Calu3 (cell line): ENCODE measurements around the gene LCOR. TPM values are rescaled to one million over a fixed set of nuclear protein-coding genes. Genes with fewer than 3 reads are reported as not detected.

ENCODE experiments used
- BruUV-seq: library from RNA; stranded (reverse); fragments of 400-500 nt; replicated peaks from 2 replicates; lab custom pipeline; 2021; lab: Mats Ljungman, UMichigan
- CTCF ChIA-PET: fragments of 300-600 bp; sonication (Branson Sonifier 250); formaldehyde crosslinking; loops from one replicate; lab custom pipeline; 2022; ENCODE audit warnings: antibody characterized with exemption; lab: Charles Lee
- DNase-seq: peaks from one replicate; pipeline ENCODE4 v3.0.0; 2022
- H3K27ac Mint-ChIP-seq: one replicate; pipeline ENCODE4 v1.8.0; 2022; ENCODE audit warnings: mixed read lengths; ENCODE audit not compliant: unreplicated experiment
- H3K27me3 Mint-ChIP-seq: one replicate; pipeline ENCODE4 v1.8.0; 2022; ENCODE audit warnings: mixed read lengths; ENCODE audit not compliant: unreplicated experiment
- H3K36me3 Mint-ChIP-seq: one replicate; pipeline ENCODE4 v1.8.0; 2022; ENCODE audit warnings: mild to moderate bottlenecking, moderate library complexity, mixed read lengths; ENCODE audit not compliant: insufficient read depth, unreplicated experiment
- H3K4me1 Mint-ChIP-seq: one replicate; pipeline ENCODE4 v1.8.0; 2022; ENCODE audit warnings: mild to moderate bottlenecking, low read depth, mixed read lengths; ENCODE audit not compliant: unreplicated experiment
- H3K4me3 Mint-ChIP-seq: one replicate; pipeline ENCODE4 v1.8.0; 2022; ENCODE audit warnings: mild to moderate bottlenecking, low read depth, moderate library complexity, mixed read lengths; ENCODE audit not compliant: unreplicated experiment
- H3K9me3 Mint-ChIP-seq: one replicate; pipeline ENCODE4 v1.8.0; 2022; ENCODE audit warnings: low read depth, mixed read lengths; ENCODE audit not compliant: unreplicated experiment
- CTCF ChIP-seq: fragments of 200-600 bp; IDR thresholded peaks from one replicate; pipeline ENCODE4 v1.8.0; 2022; ENCODE audit warnings: antibody characterized with exemption; ENCODE audit not compliant: unreplicated experiment
- intact Hi-C: fragments of 100-400 bp; cut with micrococcal nuclease; formaldehyde crosslinking; loops from one replicate; pipeline ENCODE4 v1.10.0; 2022; ENCODE audit not compliant: unreplicated experiment
- total RNA-seq: library from RNA; stranded (reverse); gene quantifications from 2 replicates; pipeline ENCODE4 v1.2.3, GENCODE V29; 2022

The LCOR gene
- total RNA-seq, 1 experiment from 2014 or later, result 50.1 TPM

- H3K4me1 Mint-ChIP-seq, result peaks cover 36% of the 10 kb centered on the region
- intact Hi-C loops, result no loop called here
- H3K36me3 Mint-ChIP-seq, result peaks cover 5% of the 10 kb centered on the region
- no peak for DNase-seq
- no peak overlapping the region for H3K4me3 Mint-ChIP-seq
- no TSS peak for BruUV-seq
- CTCF ChIA-PET, result no interaction called here
- H3K27ac Mint-ChIP-seq, result no peak overlapping the region
- TF ChIP-seq CTCF, result no peak
- H3K9me3 Mint-ChIP-seq, result no peaks in the 10 kb centered on the region
- no peaks in the 10 kb centered on the region for H3K27me3 Mint-ChIP-seq
Measured at GRCh38 chr10:96891840-96892239, 59.7 kb downstream of the LCOR start.

- Mint-ChIP-seq H3K4me1 (peaks cover 38% of the 10 kb centered on the region), H3K36me3 (no peaks in the 10 kb centered on the region), H3K27me3 (no peaks in the 10 kb centered on the region), H3K9me3 (no peaks in the 10 kb centered on the region), H3K4me3 (no peak overlapping the region), H3K27ac (no peak overlapping the region)
- TF ChIP-seq CTCF, result no peak
- intact Hi-C loops, result no loop called here
- CTCF ChIA-PET, result no interaction called here
- DNase-seq, result no peak
- BruUV-seq, result no TSS peak
Measured at GRCh38 chr10:96895662-96896424, 63.7 kb downstream of the LCOR start.

GRCh38 chr10:96896884-96897589, 64.9 kb downstream of the LCOR start:
- H3K4me1 Mint-ChIP-seq, result peaks cover 40% of the 10 kb centered on the region
- H3K9me3 Mint-ChIP-seq, result no peaks in the 10 kb centered on the region
- intact Hi-C loops, result no loop called here
- TF ChIP-seq CTCF, result no peak
- CTCF ChIA-PET, result interaction anchor here (0.6 kb wide), 1 partner anchor 1217 kb away, joined by 5 read pairs; no protein-coding TSS in a partner anchor
- DNase-seq, result no peak
- H3K4me3 Mint-ChIP-seq, result no peak overlapping the region
- H3K27ac Mint-ChIP-seq, result no peak overlapping the region
- no peaks in the 10 kb centered on the region for H3K36me3 Mint-ChIP-seq
- H3K27me3 Mint-ChIP-seq, result no peaks in the 10 kb centered on the region
- no TSS peak for BruUV-seq

- Mint-ChIP-seq H3K36me3 (no peaks in the 10 kb centered on the region), H3K9me3 (no peaks in the 10 kb centered on the region), H3K27me3 (no peaks in the 10 kb centered on the region), H3K4me3 (no peak overlapping the region), H3K4me1 (peaks cover 46% of the 10 kb centered on the region), H3K27ac (peak overlapping the region; percentile 14)
- no peak for TF ChIP-seq CTCF
- CTCF ChIA-PET, result no interaction called here
- no peak for DNase-seq
- intact Hi-C loops, result no loop called here
- BruUV-seq, result no TSS peak
Measured at GRCh38 chr10:96902117-96902516, 70.0 kb downstream of the LCOR start.
